ENCODE measurements around the gene EBF4.

DNA sequence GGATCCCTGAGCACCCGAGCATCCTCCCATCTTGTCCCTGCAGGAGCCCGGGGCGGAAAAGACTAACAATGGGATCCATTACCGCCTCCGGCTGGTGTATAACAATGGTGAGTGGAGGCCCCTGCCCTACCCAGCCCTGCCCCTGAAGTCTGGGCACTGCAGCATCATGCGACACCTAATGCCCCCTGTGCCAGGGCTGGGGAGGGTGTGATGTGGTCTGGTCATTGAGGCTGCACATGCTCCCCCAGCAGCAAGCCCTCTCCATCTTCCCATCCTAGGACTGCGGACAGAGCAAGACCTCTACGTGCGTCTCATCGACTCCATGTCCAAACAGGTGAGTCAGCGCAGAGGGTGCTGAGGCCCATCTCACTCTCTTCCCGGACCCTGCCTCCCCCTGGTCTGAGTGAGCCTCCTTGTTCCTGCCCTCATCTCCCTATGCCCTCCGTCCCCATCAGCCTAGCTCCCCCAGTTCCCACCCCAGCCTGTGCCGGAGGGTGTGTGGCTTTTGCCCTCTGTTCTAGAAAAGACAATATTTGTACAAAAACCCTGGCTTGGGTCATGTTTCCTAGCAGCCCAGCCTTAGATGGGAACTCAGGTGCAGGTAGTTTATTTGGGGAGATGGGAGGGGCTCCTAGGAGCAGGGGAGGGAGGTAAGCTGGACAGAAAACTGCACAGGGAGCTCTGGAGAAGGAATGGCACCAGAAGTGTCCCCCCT lies 13.5 kb downstream of the EBF4 start:
- TF ChIP-seq CTCF (IDR thresholded peaks at IDR 0.05) (no peak), POLR2A (IDR thresholded peaks at IDR 0.05) (no peak)

Data from right lobe of liver (tissue), 4 donors.